GM19240 (cell line): Measurements from ENCODE around the gene SUPT3H.

ENCODE experiments used
- DNase-seq: peaks from one replicate; pipeline ENCODE4 v3.0.0; 2011; ENCODE audit warnings: low spot score; ENCODE audit not compliant: insufficient read length

Gene SUPT3H

DNA sequence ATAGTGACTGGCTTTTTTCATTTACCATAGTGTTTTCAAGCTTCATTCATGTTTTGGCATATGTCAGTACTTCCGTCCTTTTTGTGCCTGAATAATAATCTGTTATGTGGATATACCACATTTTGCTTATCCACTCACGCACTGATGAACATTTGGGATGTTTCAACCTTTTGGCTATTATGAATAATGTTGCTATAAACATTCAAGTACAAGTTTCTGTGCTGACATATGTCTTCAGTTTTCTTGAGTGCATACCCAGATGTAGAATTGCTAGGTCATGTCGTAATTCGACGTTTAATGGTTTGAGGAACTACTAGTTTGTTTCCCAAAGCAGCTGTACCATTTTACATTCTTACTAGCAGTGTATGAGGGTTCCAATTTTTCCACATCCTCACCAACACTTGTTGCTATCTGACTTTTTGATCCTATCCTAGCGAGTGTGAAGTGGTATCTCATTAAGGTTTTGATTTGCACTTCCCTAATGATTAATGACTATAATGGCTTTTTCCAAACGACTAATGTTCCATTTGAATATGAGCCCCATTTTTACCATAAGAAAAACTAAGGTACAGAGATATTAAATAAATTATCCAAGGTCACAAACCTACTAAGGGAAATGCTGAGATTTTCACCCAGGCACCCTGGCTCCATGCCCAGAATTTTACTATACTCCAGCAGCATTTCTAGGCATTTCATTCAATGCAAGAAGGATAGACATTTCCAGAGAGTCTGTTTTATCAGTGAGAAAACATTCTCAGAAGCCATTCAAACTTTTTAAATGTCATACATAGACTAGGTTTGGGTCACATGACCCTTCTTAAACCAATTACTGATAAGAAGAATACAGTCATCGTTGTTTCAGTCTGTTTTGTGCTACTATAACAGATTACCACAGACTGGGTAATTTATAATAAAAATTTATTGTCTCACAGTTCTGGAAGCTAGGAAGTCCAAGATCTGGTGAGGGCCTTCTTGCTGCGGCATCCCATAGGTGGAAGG lies 120.7 kb downstream of the SUPT3H start:
- no peak for DNase-seq

DNA sequence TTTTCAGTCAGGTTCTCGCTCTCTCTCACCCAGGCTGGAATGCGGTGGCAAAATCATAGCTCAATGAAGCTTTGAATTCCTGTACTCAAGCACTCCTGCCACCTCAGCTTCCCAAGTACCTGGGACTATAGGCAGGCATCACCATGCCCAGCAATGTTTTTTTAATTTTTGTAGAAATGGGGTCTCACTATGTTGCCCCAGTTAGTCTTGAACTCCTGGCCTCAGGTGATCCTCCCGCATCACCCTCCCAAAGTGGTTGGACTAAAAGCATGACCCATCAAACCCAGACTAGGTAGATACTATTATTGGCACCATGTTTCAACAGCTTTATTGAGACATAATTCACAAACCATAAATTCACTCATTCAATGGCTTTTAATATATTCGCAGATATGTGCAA lies 122.3 kb downstream of the SUPT3H start:
- DNase-seq, result no peak

GRCh38 chr6:45254253-45254652 lies 123.5 kb downstream of the SUPT3H start:
- DNase-seq, result no peak

DNA sequence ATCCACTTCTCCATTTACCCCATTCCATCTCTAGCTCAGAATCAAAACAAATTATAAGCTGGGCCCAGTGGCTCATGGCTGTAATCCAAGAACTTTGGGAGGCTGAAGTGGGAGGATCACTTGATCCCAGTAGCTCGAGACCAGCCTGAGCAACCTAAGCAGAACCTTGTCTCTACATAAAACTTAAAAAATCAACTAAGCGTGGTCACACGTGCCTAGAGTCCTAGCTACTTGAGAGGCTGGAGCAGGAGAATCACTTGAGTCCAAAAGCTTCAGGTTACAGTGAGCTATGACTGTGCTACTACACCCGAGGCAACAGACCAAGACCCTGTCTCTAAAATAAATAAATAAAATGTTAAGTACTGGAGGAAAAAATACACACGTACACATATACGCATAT lies 124.3 kb downstream of the SUPT3H start:
- DNase-seq, result no peak

DNA sequence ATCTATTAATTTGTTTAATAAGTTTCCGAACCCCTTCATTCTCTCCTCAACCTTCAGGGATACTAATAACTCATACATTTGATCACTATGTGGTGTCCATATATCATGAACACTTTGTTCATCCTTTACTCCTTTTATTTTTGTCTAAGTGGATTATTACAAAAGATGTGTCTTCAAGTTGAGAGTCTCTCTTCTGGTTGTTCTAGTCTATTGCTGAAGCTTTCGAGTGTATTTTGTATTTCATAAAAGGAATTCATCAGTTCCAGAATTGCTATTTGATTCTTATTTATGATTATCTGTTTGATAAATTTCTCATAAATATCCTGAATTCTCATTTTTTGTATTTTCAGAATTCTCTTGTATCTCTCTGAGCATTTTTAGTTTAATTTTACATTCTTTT lies 146.1 kb downstream of the SUPT3H start:
- no peak for DNase-seq

DNA sequence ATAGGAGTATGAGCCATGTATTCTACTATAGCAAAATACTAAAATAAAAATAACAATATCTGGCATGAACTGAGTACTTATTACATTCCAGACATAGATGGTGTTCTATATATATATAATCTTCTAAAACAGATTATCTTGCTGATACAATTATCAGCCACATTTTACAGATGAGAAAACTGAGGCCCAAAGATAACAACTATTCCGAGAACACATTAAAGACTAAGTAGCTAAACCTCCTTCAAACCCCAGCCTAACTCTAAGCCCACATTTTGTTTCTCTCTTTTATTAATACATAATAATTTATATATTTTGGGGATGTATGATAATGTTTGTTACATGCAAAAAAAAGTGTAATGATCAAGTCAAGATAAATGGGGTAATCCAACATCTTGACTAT lies 148.3 kb downstream of the SUPT3H start:
- no peak for DNase-seq

GRCh38 chr6:45226081-45226480 lies 151.7 kb downstream of the SUPT3H start:
- DNase-seq, result no peak

DNA sequence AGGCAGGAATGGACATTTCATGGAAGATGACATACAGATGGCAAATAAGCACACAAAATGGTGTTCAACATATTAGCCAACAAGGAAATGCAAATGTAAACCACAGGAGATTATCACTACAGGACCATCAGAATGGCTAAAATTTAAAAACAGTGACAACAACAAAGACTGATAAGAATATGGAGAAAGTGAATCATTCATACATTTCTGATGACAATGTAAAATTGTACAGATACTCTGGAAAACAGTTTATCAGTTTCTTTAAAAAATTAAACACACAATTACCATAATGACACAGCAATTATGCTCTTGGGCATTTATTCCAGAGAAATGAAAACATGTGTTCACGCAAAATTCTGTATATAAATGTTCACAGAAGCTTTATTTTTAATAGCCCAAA lies 155.4 kb downstream of the SUPT3H start:
- DNase-seq, result no peak

GRCh38 chr6:45215759-45216158 lies 162.0 kb downstream of the SUPT3H start:
- no peak for DNase-seq

- DNase-seq, result no peak
These were observed 164.8 kb downstream of the SUPT3H start for GRCh38 chr6:45212976-45213375.

DNA sequence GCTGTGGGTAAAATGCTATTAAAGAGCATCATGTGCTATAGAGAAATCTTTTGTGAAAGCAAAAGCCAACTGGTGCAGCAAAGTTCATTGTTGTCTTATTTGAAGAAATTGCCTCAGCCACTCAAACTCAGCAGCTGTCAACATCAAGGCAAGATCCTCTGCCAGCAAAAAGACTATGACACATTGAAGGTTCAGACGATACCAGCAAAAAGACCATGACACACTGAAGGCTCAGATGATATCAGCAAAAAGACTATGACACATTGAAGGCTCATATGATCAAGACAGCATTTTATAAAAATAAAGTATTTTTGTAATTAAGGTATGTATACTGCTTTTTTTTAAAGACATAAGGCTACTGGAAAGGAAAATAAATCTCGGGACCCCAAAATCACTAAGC lies 168.0 kb downstream of the SUPT3H start:
- no peak for DNase-seq

DNA sequence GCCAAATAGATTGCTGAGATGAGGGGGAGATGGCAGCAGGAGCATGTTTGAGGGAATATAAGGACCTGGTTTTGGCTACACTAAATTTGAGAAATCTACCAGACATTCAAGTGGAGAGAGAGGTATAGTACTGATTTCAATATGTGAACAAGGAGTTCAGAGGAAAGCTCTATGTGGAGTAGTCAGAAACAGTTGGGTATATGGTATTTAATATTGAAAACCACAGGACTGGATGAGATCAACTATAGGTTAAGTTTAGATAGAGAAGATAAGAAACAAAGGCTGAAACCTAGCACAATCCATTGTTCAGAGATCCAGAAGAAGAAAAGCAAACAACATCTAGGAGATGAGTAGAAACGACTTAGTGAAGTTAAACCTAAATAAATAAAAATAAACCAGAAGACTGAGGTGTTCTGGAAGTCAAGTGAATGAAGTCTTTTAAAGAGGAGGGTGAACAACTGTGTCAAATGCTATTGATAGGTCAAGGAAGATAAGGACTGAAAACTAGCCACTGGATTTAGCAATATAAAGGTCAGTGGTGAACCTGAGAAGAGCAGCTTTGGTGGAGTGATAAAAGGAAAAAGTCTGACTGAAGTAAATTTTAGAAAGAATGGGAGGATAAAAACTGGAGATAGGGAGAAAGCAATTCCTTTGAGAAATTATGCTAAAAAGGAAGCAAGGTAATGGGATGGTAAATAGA lies 170.8 kb downstream of the SUPT3H start:
- DNase-seq, result no peak

GRCh38 chr6:45201484-45201883 lies 176.2 kb downstream of the SUPT3H start:
- DNase-seq, result no peak

DNA sequence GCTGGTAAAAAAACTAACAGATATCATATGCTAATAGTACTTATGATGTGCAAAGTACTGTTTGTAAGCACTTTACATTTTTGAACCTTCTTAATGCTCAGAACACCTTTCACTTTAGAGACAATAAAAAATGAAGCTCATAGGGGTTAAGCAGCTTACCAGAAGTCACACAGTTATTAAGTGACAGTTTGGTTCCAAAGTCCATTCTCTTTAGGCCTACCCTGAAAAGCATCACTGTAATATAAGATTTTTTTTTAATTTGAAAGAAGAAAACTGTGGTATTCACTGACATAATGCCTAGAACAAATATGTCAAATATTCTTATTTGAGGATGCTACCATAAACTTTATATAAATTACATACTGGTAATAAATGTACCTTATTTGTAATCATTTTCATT lies 177.2 kb downstream of the SUPT3H start:
- no peak for DNase-seq

GRCh38 chr6:45199554-45199953 lies 178.2 kb downstream of the SUPT3H start:
- DNase-seq, result no peak

GRCh38 chr6:45196121-45196520 lies 181.6 kb downstream of the SUPT3H start:
- no peak for DNase-seq

DNA sequence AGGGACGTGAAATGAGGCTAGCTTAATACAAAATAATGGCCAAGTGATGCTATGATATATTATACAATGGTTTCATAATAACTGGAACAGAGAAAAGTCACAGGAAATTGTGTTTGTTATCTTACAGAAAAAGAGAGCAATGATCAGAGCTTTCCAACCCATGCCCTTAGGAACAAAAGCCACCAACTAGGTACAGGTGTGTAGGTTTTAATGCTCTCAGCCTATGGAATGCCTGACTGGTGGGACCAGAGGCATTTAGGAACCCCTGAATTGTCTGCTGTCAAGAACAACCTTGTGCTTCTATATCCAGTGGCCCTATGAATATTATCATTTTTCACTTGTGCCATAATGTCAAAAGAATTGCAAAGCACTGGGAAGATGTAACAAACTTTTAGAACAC lies 182.6 kb downstream of the SUPT3H start:
- DNase-seq, result no peak

DNA sequence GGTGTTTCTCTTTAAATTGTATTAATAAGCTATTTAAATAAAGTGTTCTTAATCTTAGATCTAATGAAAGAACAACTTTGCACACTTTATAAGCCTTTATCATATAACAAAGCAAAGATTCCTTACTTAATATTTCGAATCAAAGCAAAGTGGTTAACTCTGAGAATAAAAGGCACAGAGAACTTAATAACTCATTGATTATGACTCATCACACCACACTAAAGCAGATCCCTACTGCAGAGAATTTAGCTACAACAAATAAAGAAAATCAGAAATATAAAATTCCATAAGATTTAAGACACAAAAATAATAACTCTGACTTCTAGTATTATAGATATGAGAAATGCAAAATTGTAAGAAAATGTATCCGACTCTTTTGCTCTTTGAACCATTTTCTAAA lies 185.2 kb downstream of the SUPT3H start:
- DNase-seq, result no peak

- DNase-seq, result no peak
These were observed 186.3 kb downstream of the SUPT3H start for GRCh38 chr6:45191414-45191813.

DNA sequence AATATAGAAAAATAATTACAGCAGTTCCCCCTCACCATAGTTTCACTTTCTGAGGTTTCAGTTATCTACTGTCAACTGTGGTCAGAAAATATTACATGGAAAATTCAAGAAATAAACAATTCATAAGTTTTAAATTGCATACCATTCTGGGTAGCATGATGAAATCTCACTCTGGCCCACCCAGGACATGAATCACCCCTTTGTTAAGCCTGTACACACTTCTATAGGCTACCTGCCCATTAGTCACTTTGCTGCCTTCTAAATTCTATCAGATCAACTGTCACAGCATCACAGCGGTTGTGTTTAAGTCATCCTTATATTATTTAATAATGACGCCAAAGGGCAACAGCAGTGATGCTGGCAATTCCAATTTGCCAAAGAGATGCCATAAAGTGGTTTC lies 189.9 kb downstream of the SUPT3H start:
- DNase-seq, result no peak

GRCh38 chr6:45185403-45186251 lies 192.1 kb downstream of the SUPT3H start:
- no peak for DNase-seq

GRCh38 chr6:45184937-45185336 lies 192.8 kb downstream of the SUPT3H start:
- no peak for DNase-seq
